Measurements from ENCODE around the gene PPIL1. TPM values are rescaled to one million over a fixed set of nuclear protein-coding genes. Genes with fewer than 3 reads are reported as not detected.
A peak's percentile ranks its signal among the peaks of the same experiment; 100 is the strongest.

Gene PPIL1
- total and polyA plus RNA-seq, 5 donors = 49.4 to 75.6 (median 67.5) TPM

DNA sequence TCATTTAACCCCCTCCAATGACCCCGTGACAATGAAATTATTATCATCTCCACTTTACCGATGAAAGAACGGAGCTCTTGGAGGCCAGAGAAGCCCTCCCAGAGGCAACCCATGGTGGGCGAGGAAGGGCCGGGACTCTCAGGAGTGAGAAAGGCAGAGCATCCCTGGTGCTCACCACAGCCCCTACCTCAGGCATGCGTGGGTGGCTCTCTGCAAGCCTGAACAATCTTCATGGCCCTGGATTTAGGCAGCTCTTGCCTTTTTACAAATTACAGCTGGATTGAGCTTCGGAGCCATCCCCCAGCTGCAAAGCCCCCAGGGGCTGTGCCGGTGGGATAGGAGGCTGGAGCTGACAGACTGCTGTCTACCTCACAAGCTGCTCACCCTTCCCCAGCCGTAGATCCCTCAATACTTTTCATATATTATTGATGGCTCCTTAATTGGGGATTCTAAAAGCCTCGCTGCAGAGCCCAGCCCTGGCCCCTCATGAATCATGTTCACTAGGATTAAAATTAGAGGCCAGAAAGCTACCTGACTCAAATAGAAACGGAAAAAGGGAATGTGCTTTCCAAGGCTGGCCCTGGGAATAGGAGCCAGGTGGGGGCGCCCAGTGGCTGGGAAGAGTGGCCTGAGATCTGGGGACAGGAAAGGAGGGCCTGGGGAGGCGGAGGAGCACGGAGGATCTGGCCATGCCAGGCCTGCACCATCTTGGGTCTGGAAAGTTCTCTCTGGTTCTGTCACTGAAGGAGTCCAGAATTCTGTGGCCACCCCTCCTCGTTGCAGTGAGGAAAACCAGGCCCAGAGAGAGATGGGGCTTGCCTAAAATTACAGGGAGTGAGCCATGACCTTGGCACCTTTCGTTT lies 64.4 kb downstream of the PPIL1 start:
- WGBS = 81% methylated on average over 16 of the region's 16 CpGs
- ATAC-seq (no peak), DNase-seq (no peak)
- Histone ChIP-seq H3K9me3 (ENCODE audit: control insufficient read depth, low read length) (no peaks in the 10 kb centered on the region), H3K27me3 (ENCODE audit: control insufficient read depth, insufficient read depth) (no peaks in the 10 kb centered on the region), H3K4me1 (ENCODE audit: control insufficient read depth, insufficient read depth, low read length) (peaks cover 1% of the 10 kb centered on the region), H3K4me3 (ENCODE audit: low read length) (no peak overlapping the region), H3K27ac (ENCODE audit: low read length) (no peak overlapping the region)
- intact Hi-C loops (cut with DNase I) = no loop called here

- WGBS = 91% methylated on average over 6 of the region's 6 CpGs
- H3K27ac ChIP-seq (ENCODE audit: low read length) = no peak overlapping the region
- no peak for ATAC-seq
- no peak for DNase-seq
- H3K4me1 ChIP-seq (ENCODE audit: control insufficient read depth, insufficient read depth, low read length) = peaks cover 1% of the 10 kb centered on the region
- no peak overlapping the region for H3K4me3 ChIP-seq (ENCODE audit: low read length)
- intact Hi-C loops (cut with DNase I) = no loop called here
- no peaks in the 10 kb centered on the region for H3K27me3 ChIP-seq (ENCODE audit: control insufficient read depth, insufficient read depth)
- H3K9me3 ChIP-seq (ENCODE audit: control insufficient read depth, low read length) = no peaks in the 10 kb centered on the region
Observed at GRCh38 chr6:36809156-36809555, 65.4 kb downstream of the PPIL1 start.

- Histone ChIP-seq H3K27me3 (ENCODE audit: control insufficient read depth, insufficient read depth) (no peaks in the 10 kb centered on the region), H3K4me3 (ENCODE audit: low read length) (no peak overlapping the region), H3K9me3 (ENCODE audit: control insufficient read depth, low read length) (no peaks in the 10 kb centered on the region), H3K4me1 (ENCODE audit: control insufficient read depth, insufficient read depth, low read length) (peaks cover 1% of the 10 kb centered on the region), H3K27ac (ENCODE audit: low read length) (no peak overlapping the region)
- intact Hi-C loops (cut with DNase I) = no loop called here
- ATAC-seq = no peak
- no peak for DNase-seq
- WGBS = 88% methylated on average over 5 of the region's 5 CpGs
Observed at GRCh38 chr6:36808634-36809033, 66.0 kb downstream of the PPIL1 start.

DNA sequence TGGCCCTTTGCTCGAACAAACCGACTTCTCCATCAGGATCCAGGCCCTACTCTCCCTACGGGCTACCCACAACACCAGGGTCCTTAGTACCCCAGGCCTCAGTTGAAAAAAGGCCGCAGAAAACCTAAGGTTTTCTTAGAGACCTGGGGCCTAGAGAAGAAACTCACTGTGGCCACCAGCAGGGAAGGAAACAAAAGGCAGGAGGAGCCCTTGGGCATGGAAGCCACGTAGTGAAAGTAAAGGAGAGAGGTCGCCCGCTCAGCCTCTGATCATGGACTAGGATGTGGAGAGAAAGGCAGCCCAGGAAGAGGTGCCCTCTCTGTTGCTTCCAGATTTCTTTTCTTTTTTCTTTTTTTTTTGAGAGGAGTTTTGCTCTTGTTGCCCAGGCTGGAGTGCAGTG lies 66.9 kb downstream of the PPIL1 start:
- intact Hi-C loops (cut with DNase I) = no loop called here
- Histone ChIP-seq H3K9me3 (ENCODE audit: control insufficient read depth, low read length) (no peaks in the 10 kb centered on the region), H3K27ac (ENCODE audit: low read length) (no peak overlapping the region), H3K4me1 (ENCODE audit: control insufficient read depth, insufficient read depth, low read length) (peaks cover 1% of the 10 kb centered on the region), H3K4me3 (ENCODE audit: low read length) (no peak overlapping the region), H3K27me3 (ENCODE audit: control insufficient read depth, insufficient read depth) (no peaks in the 10 kb centered on the region)
- DNase-seq (no peak), ATAC-seq (no peak)
- WGBS = 96% methylated on average over 7 of the region's 7 CpGs

DNA sequence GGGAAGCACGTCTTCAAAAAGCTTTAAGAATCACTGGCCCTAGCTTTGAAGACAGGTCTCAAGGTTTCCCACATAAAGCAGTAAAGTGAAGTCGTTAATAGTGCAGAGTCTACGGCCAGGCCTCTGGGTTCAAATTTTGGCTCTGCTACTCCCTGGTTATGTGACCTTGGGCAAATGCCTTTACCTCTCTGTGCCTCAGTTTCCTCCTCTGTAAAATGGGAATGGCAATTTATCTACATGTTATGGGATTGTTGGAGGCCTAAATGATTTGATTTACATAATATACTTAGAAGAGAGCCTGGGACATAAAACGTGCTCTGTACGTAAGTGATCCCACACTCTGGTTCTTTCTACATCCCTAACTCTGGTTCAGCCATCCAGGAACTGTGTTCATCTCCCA lies 67.5 kb downstream of the PPIL1 start:
- Histone ChIP-seq H3K27me3 (ENCODE audit: control insufficient read depth, insufficient read depth) (no peaks in the 10 kb centered on the region), H3K27ac (ENCODE audit: low read length) (no peak overlapping the region), H3K4me3 (ENCODE audit: low read length) (no peak overlapping the region), H3K4me1 (ENCODE audit: control insufficient read depth, insufficient read depth, low read length) (peaks cover 1% of the 10 kb centered on the region), H3K9me3 (ENCODE audit: control insufficient read depth, low read length) (no peaks in the 10 kb centered on the region)
- DNase-seq (no peak), ATAC-seq (no peak)
- 79% methylated on average over 5 of the region's 5 CpGs for WGBS
- intact Hi-C loops (cut with DNase I) = no loop called here

GRCh38 chr6:36805917-36806316 lies 68.7 kb downstream of the PPIL1 start:
- Histone ChIP-seq H3K4me3 (ENCODE audit: low read length) (no peak overlapping the region), H3K9me3 (ENCODE audit: control insufficient read depth, low read length) (no peaks in the 10 kb centered on the region), H3K4me1 (ENCODE audit: control insufficient read depth, insufficient read depth, low read length) (no peaks in the 10 kb centered on the region), H3K27ac (ENCODE audit: low read length) (no peak overlapping the region), H3K27me3 (ENCODE audit: control insufficient read depth, insufficient read depth) (no peaks in the 10 kb centered on the region)
- no peak for DNase-seq
- intact Hi-C loops (cut with DNase I) = no loop called here
- ATAC-seq = peak in 1 of 2 donors; percentile 25
- 78% methylated on average over 8 of the region's 8 CpGs for WGBS

DNA sequence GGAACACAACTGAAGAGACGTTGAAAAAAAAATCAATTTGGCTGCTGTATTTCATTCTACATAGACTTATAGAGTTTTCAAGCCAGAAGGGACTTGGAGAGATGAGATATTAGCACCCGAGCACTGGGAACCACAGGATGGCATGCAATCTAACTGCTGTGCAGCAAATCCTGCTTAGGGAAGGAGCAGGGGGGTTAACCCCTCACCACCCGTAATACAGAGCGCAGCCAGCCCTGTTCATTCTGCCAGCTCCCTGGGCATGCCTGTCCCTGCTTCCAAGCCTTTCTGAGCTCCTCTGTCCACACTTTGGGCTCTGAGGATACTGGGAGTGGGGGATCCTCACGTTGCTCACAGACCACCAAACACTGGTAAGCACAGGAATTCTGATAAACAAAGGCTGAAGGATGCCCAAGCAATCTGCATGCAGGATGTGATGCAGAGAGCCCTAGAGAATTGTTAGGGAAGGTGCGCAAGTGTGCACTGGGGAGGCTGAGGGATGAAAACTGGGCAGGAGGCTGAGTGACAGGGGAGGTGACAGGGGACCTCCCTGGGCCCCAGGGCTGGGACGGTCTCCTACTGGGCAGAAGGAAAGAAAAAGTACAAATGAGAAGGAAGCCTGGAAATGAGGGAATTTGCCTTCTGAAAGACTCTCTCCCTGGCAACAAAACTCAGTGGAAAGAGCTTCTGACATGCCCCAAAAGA lies 69.4 kb downstream of the PPIL1 start:
- Histone ChIP-seq H3K4me3 (ENCODE audit: low read length) (no peak overlapping the region), H3K4me1 (ENCODE audit: control insufficient read depth, insufficient read depth, low read length) (peaks cover 4% of the 10 kb centered on the region), H3K9me3 (ENCODE audit: control insufficient read depth, low read length) (no peaks in the 10 kb centered on the region), H3K27ac (ENCODE audit: low read length) (no peak overlapping the region), H3K27me3 (ENCODE audit: control insufficient read depth, insufficient read depth) (no peaks in the 10 kb centered on the region)
- intact Hi-C loops (cut with DNase I) = no loop called here
- DNase-seq = no peak
- no peak for ATAC-seq
- WGBS = 60% methylated on average over 7 of the region's 7 CpGs

Other genes with a start within 250 kb of the PPIL1 start
- 10 to 100 TPM; 38.5 to 68.6 (median 52.9) TPM for gene CDKN1A, start 196.1 kb downstream of the PPIL1 start, total RNA-seq
- 59.8 TPM for gene CDKN1A, start 196.1 kb downstream of the PPIL1 start, polyA plus RNA-seq
- under 1 TPM in 2 of 4 donors, not detected in 2; 0.06 TPM for gene RAB44, start 177.0 kb downstream of the PPIL1 start, total RNA-seq
- gene RAB44, start 177.0 kb downstream of the PPIL1 start, polyA plus RNA-seq = not detected
- 10 to 100 TPM; 31.7 to 80.9 (median 70.3) TPM for gene CPNE5, start 35.4 kb downstream of the PPIL1 start, total RNA-seq
- gene CPNE5, start 35.4 kb downstream of the PPIL1 start, polyA plus RNA-seq = 27.5 TPM
- gene C6orf89, start 11.1 kb upstream of the PPIL1 start, total RNA-seq = 10 to 100 TPM; 69.4 to 83.9 (median 79.1) TPM
- 53.2 TPM for gene C6orf89, start 11.1 kb upstream of the PPIL1 start, polyA plus RNA-seq
- 100 to 1,000 TPM in 1 of 4 donors, 10 to 100 TPM in 3; 35.0 to 125 (median 45.1) TPM for gene PI16, start 79.9 kb upstream of the PPIL1 start, total RNA-seq
- 69.5 TPM for gene PI16, start 79.9 kb upstream of the PPIL1 start, polyA plus RNA-seq
- 100 to 1,000 TPM; 217 to 249 (median 227) TPM for gene MTCH1, start 111.4 kb upstream of the PPIL1 start, total RNA-seq
- gene MTCH1, start 111.4 kb upstream of the PPIL1 start, polyA plus RNA-seq = 198 TPM
- gene FGD2, start 130.9 kb upstream of the PPIL1 start, total RNA-seq = 10 to 100 TPM in 2 of 4 donors, 1 to 10 TPM in 2; 6.4 to 14.0 (median 10.7) TPM
- 5.1 TPM for gene FGD2, start 130.9 kb upstream of the PPIL1 start, polyA plus RNA-seq

Measured in right cardiac atrium (tissue), 5 donors.